C4-2B (cell line): ENCODE measurements around the gene NPHP4.

ENCODE experiments used
- H3K27ac ChIP-seq: fragments of 450-650 bp; 2 replicates; pipeline ENCODE4 v1.5.1; 2017
- CTCF ChIP-seq: fragments of 450-650 bp; conservative IDR thresholded peaks from 2 replicates; pipeline ENCODE4 v1.5.1; 2017; ENCODE audit warnings: mild to moderate bottlenecking
- ZFX ChIP-seq: fragments of 450-650 bp; IDR thresholded peaks from 2 replicates; pipeline ENCODE4 v1.6.1; 2017

The NPHP4 gene

GRCh38 chr1:5822266-5822665 is 170.0 kb downstream of the NPHP4 start:
- H3K27ac ChIP-seq, result no peak overlapping the region
- no peak for TF ChIP-seq CTCF
- TF ChIP-seq ZFX, result no peak

DNA sequence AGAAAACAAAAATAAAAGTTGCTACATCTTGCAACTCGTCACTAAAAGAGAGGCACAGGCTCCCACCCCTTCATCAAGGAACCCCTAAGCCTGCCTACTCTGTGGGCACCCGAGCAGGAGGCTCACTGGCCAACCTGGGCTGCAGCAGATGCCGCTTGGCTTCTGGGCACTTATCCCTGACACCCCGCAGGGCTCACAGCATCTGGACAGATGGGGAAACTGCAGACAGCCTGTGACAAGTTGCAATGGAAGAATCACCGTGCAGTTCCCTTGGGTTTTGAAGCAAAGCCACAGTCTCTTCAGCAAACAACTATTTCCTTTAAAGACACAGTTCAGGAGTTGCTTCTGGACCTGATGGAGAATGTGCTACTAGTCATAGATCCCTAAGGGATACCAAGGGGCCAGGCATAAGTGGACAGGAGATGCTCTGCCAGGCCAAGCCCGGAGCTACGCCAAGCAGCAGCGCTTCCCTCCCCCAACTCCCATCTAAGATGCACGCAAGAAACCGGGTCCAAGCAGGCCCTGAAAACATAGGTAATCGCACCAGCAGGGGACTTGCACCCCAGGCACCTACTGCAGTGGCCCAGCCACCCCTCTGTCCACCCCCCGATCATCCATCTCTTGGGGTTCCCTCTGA is 170.6 kb downstream of the NPHP4 start:
- H3K27ac ChIP-seq, result no peak overlapping the region
- TF ChIP-seq ZFX, result no peak
- TF ChIP-seq CTCF, result no peak

GRCh38 chr1:5820026-5820421 is 172.2 kb downstream of the NPHP4 start:
- H3K27ac ChIP-seq, result no peak overlapping the region
- TF ChIP-seq CTCF (no peak), ZFX (no peak)

DNA sequence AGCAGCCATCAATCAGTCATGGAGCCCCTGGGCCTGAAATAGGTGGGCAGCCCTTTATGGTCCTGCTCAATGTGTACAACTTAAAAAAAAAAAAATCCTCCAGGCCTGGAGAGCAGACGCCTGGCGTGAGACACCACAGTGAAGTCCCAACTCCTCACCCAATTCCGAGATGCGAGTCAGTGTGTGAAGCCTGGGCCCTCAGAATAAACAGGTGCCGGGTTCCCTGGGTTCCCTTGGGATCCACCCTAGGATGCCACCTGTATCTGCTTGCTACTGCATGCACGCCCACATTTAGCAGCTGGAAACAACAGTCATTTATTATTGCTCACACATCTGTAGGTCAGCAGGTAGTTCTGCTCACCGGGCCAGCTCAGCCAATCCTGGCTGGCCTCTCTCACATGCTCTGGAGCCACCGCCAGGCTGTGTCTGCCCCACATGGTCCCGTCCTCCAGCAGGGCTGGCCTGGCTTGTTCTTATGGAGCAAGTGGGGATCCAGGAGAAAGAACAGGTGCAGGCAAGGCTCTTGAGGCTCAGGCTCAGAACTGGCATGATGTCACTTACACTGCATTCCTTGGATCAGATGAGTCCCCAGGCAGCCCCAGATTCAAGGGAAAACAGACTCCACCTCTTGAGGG is 172.7 kb downstream of the NPHP4 start:
- no peak for TF ChIP-seq ZFX
- no peak for TF ChIP-seq CTCF
- no peak overlapping the region for H3K27ac ChIP-seq

DNA sequence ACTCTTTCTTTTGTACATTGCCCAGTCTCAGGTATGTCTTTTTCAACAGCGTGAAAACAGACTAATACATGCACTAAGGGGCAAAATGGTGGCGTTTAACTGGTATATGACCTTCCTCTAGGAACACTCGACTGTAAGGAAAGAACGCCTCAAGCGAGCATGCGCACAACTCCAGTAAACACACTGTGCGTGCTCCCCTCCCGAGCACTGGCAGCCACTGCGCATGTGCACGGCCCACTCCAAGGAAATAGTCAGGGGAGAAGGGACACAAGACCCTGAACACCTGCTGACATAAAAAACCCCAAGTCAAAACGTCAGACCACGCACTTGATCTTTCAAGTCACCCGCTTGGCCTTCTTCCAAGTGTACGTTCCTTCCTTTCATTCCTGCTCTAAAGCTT is 173.5 kb downstream of the NPHP4 start:
- no peak for TF ChIP-seq CTCF
- TF ChIP-seq ZFX, result no peak
- no peak overlapping the region for H3K27ac ChIP-seq

DNA sequence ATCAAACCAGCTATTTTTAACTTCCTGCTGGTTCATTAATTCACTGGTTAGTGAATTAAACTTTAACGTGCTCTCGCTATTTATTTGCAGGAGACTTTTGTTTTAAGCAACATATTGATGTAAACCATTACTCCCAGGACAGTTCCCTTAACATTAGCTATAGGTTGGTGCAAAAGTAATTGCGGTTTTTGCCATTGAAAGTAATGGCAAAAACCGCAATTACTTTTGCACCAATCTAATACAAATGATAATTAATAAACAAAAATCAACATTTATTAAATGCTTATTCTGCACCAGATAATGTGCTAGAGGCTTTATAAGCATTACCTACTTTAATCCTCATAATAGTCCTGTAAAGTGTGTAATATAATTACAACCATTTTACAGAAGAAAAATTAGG is 176.5 kb downstream of the NPHP4 start:
- TF ChIP-seq ZFX (no peak), CTCF (no peak)
- H3K27ac ChIP-seq, result no peak overlapping the region

GRCh38 chr1:5815211-5815610 is 177.0 kb downstream of the NPHP4 start:
- TF ChIP-seq ZFX (no peak), CTCF (no peak)
- no peak overlapping the region for H3K27ac ChIP-seq
